HepG2 (cell line): ENCODE data around the gene DPYD. TPM values are rescaled to one million over a fixed set of nuclear protein-coding genes. Genes with fewer than 3 reads are reported as not detected.

ENCODE experiments used
- ATAC-seq: fragments of 200-7000 bp; cut with Tn5 transposase; 3 replicates; pipeline ENCODE4 v1.9.1; 2020; ENCODE audit warnings: mild to moderate bottlenecking, moderate library complexity
- BruUV-seq: library from RNA; stranded (reverse); fragments of 400-500 nt; replicated peaks from 2 replicates; lab custom pipeline; 2021; lab: Mats Ljungman, UMichigan
- CTCF ChIA-PET: fragments of 300-600 bp; formaldehyde crosslinking; extraction: SDS; loops from one replicate; lab custom pipeline; 2021; ENCODE audit warnings: low total read pairs, inconsistent platforms, low intra/inter-chr PET ratio; lab: Yijun Ruan, JAX
- POLR2A ChIA-PET: fragments of 350-600 bp; sonication (Branson Sonifier 250); formaldehyde crosslinking; loops from one replicate; lab custom pipeline; 2020; ENCODE audit warnings: antibody characterized with exemption, inconsistent platforms; lab: Yijun Ruan, JAX
- DNase-seq: peaks from one replicate; pipeline ENCODE4 v3.0.0-alpha.2; 2015; ENCODE audit warnings: low spot score
- FAIRE-seq: peaks from 3 replicates; lab custom pipeline; 2011; peaks lifted over from hg19 to GRCh38; lab: Jason Lieb, UNC
- H2AFZ ChIP-seq: one replicate; pipeline ENCODE4 v1.6.1; 2011; ENCODE audit warnings: low read length, inconsistent platforms
- H3K27ac ChIP-seq: fragments of 300-600 bp; 3 replicates; pipeline ENCODE4 v1.8.0; 2011; ENCODE audit warnings: mixed run types, mild to moderate bottlenecking, mixed read lengths, low read length, inconsistent platforms; ENCODE audit not compliant: insufficient read depth; ENCODE audit errors: extremely low read length
- H3K27me3 ChIP-seq, 2 experiments: fragments of 200-600 bp in 1 of 2; 2 replicates in 1 of 2; 3 replicates in 1 of 2; pipeline versions ENCODE4 v1.6.0 to v1.8.0; 2011; ENCODE audit warnings: low read length in 2 of 2, mild to moderate bottlenecking in 2 of 2, moderate library complexity in 2 of 2, inconsistent platforms in 1 of 2; ENCODE audit not compliant: insufficient read depth in 2 of 2, control insufficient read depth in 1 of 2
- H3K36me3 ChIP-seq, 2 experiments: fragments of 200-600 bp in 1 of 2; replicated peaks in 1 of 2; 2 replicates in 1 of 2; 3 replicates in 1 of 2; pipeline versions ENCODE4 v1.5.1 to v1.8.0; 2011; ENCODE audit warnings: low read length in 2 of 2, inconsistent platforms in 1 of 2; ENCODE audit not compliant: insufficient read depth in 2 of 2, control insufficient read depth in 1 of 2
- H3K4me1 ChIP-seq: 2 replicates; pipeline ENCODE4 v1.5.1; 2012; ENCODE audit warnings: low read length, inconsistent platforms; ENCODE audit not compliant: insufficient read depth
- H3K4me2 ChIP-seq: 2 replicates; pipeline ENCODE4 v1.6.0; 2011; ENCODE audit warnings: low read depth, low read length, inconsistent platforms
- H3K4me3 ChIP-seq, 3 experiments: fragments of 200-600 bp in 1 of 3; sonication (generic), shearing (Covaris generic) in 1 of 3; replicated peaks in 1 of 3; 2 replicates each; pipeline ENCODE4 v1.5.1; 2011 to 2016; ENCODE audit warnings: low read length in 3 of 3, inconsistent platforms in 2 of 3, low read depth in 2 of 3, mild to moderate bottlenecking in 2 of 3, control low read depth in 1 of 3, mixed read lengths in 1 of 3; ENCODE audit not compliant: insufficient read depth in 1 of 3
- H3K79me2 ChIP-seq: one replicate; pipeline ENCODE4 v1.6.1; 2011; ENCODE audit warnings: low read length, inconsistent platforms; ENCODE audit not compliant: insufficient read depth
- H3K9ac ChIP-seq: 2 replicates; pipeline ENCODE4 v1.6.0; 2011; ENCODE audit warnings: mild to moderate bottlenecking, low read depth, low read length, inconsistent platforms; ENCODE audit not compliant: insufficient read depth
- H3K9me3 ChIP-seq: 2 replicates; pipeline ENCODE4 v1.5.1; 2012; ENCODE audit warnings: mild to moderate bottlenecking, low read length
- H4K20me1 ChIP-seq: 2 replicates; pipeline ENCODE4 v1.6.0; 2011; ENCODE audit warnings: inconsistent platforms, mild to moderate bottlenecking, low read length, moderate library complexity; ENCODE audit not compliant: insufficient read depth
- CC2D1A ChIP-seq: sonication (generic); formaldehyde crosslinking; IDR thresholded peaks from 2 replicates; pipeline ENCODE4 v1.8.1; 2023; ENCODE audit warnings: mild to moderate bottlenecking, missing genetic modification reagents
- HNRNPL ChIP-seq: fragments of 200-400 bp; formaldehyde crosslinking; IDR thresholded peaks from 2 replicates; pipeline ENCODE4 v1.6.1; 2017; ENCODE audit warnings: mild to moderate bottlenecking, low read depth, low read length
- KLF9 ChIP-seq: IDR thresholded peaks from 2 replicates; pipeline ENCODE4 v1.6.1; 2016; ENCODE audit warnings: low read depth
- MAF1 ChIP-seq: sonication (generic); formaldehyde crosslinking; IDR thresholded peaks from 2 replicates; pipeline ENCODE4 v1.5.0; 2020; ENCODE audit warnings: missing genetic modification reagents, borderline replicate concordance
- MAZ ChIP-seq, 2 experiments: sonication (generic) in 1 of 2; formaldehyde crosslinking in 1 of 2; IDR thresholded peaks; 2 replicates each; pipeline versions ENCODE4 v1.5.0 to v1.6.1; 2012 to 2020; ENCODE audit warnings: low read depth in 2 of 2, mild to moderate bottlenecking in 2 of 2, borderline replicate concordance in 1 of 2, improper control_type of control experiment in 1 of 2, low read length in 1 of 2, missing genetic modification reagents in 1 of 2, moderate library complexity in 1 of 2
- NBN ChIP-seq: fragments of 450-650 bp; conservative IDR thresholded peaks from 2 replicates; pipeline ENCODE4 v1.6.1; 2017
- NFKB2 ChIP-seq: sonication (generic); formaldehyde crosslinking; IDR thresholded peaks from 2 replicates; pipeline ENCODE4 v1.4.0; 2020; ENCODE audit warnings: missing genetic modification reagents, borderline replicate concordance
- TBP ChIP-seq: sonication (generic); formaldehyde crosslinking; IDR thresholded peaks from 2 replicates; pipeline ENCODE4 v1.5.0; 2020; ENCODE audit warnings: missing genetic modification reagents
- ZNF569 ChIP-seq: sonication (generic); formaldehyde crosslinking; IDR thresholded peaks from 2 replicates; pipeline ENCODE4 v1.5.0; 2020; ENCODE audit warnings: mild to moderate bottlenecking, missing genetic modification reagents, moderate library complexity, borderline replicate concordance
- ZNF570 ChIP-seq: sonication (generic); formaldehyde crosslinking; IDR thresholded peaks from 2 replicates; pipeline ENCODE4 v1.4.0; 2020; ENCODE audit warnings: mild to moderate bottlenecking, missing genetic modification reagents, borderline replicate concordance
- ZNF782 ChIP-seq: sonication (generic); formaldehyde crosslinking; IDR thresholded peaks from 2 replicates; pipeline ENCODE4 v1.4.0; 2020; ENCODE audit warnings: missing genetic modification reagents, mild to moderate bottlenecking, borderline replicate concordance
- ZNF792 ChIP-seq: IDR thresholded peaks from 2 replicates; pipeline ENCODE4 v1.6.1; 2016
- WGBS: methylation state at CpG from one replicate; pipeline ENCODE4 v1.1.6; 2017; ENCODE audit warnings: low lambda C conversion rate; 5-methylcytosine and 5-hydroxymethylcytosine counted together
- in situ Hi-C: cut with HindIII; loops from 2 replicates; pipeline ENCODE4 v1.10.0; 2017; ENCODE audit warnings: low pct_unique_long_range_greater_than_20kb; ENCODE audit not compliant: extremely low pct_ligation_motif_present
- intact Hi-C: fragments of 100-400 bp; cut with micrococcal nuclease; formaldehyde crosslinking; loops from one replicate; pipeline ENCODE4 v1.10.0; 2022; ENCODE audit not compliant: unreplicated experiment
- polyA plus RNA-seq, 8 experiments: library from polyadenylated mRNA; depleted of rRNA in 3 of 8; stranded (reverse) in 7 of 8; unstranded in 1 of 8; fragments of >200 nt; fragmentation: Illumina TruSeq in 4 of 8; extraction: Trizol in 4 of 8; gene quantifications; 2 replicates each; pipeline versions ENCODE4 v1.2.1 to v1.2.3, GENCODE V29; 2011 to 2016; ENCODE audit warnings: low read depth in 4 of 8, missing spikeins in 1 of 8, mixed read lengths in 1 of 8; ENCODE audit not compliant: insufficient read depth in 1 of 8
- total RNA-seq, 5 experiments: library from RNA; depleted of rRNA; stranded (reverse); fragments of >200 nt; fragmentation: Illumina TruSeq; extraction: Trizol; gene quantifications; 2 replicates each; pipeline ENCODE4 v1.2.3, GENCODE V29; 2016; ENCODE audit warnings: low read depth in 1 of 5
- TF ChIP-seq, protein P1 (sequence below): sonication (generic); formaldehyde crosslinking; IDR thresholded peaks from 2 replicates; pipeline ENCODE4; 2020; ENCODE audit warnings: missing genetic modification reagents, mild to moderate bottlenecking, borderline replicate concordance
- TF ChIP-seq, protein P2 (sequence below): sonication (generic); formaldehyde crosslinking; IDR thresholded peaks from 2 replicates; pipeline ENCODE4 v1.5.0; 2020; ENCODE audit warnings: mild to moderate bottlenecking, low read depth, missing genetic modification reagents, borderline replicate concordance
- TF ChIP-seq, protein P3 (sequence below): sonication (generic); formaldehyde crosslinking; conservative IDR thresholded peaks from 2 replicates; pipeline ENCODE4 v1.4.0; 2020; ENCODE audit warnings: missing genetic modification reagents
- TF ChIP-seq, protein P4 (sequence below): IDR thresholded peaks from 2 replicates; pipeline ENCODE4 v1.6.1; 2018; ENCODE audit warnings: missing genetic modification reagents
- TF ChIP-seq, protein P5 (sequence below): sonication (generic); formaldehyde crosslinking; IDR thresholded peaks from 2 replicates; pipeline ENCODE4 v1.5.0; 2020; ENCODE audit warnings: missing genetic modification reagents

The DPYD gene
- total and polyA plus RNA-seq, 2 of the 13 experiments (the other 11 are each of a cell fraction or from before 2014, with no cell fraction given) = 1.3 to 3.4 TPM

DNA sequence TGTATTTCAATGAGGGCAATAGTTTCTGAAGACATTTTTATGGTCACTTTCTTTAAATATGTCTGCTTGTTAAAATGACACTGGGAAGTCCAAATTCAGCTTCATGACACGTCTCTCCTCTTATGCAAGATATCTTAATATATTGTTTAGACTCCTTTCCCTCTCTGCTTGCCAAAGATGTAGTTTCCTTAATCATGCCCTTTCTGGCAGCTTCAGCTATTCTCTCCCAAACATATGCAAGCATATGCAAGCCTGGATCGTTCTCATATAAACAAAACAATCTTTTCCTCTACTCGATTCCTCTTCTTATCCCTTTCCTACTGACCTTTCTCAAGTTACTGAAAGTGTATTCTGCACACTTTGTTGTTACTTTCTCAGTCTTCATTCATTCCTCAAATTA lies 827.1 kb downstream of the DPYD start:
- CTCF ChIA-PET = no interaction called here
- H3K27ac ChIP-seq = no peak overlapping the region
- in situ Hi-C loops = no loop called here
- no peak for ATAC-seq
- 37% methylated on average over 3 of the region's 3 CpGs for WGBS
- no peak for FAIRE-seq
- POLR2A ChIA-PET = no interaction called here
- H3K9me3 ChIP-seq = no peaks in the 10 kb centered on the region
- DNase-seq = no peak
- intact Hi-C loops = no loop called here
- H3K4me2 ChIP-seq = no peak overlapping the region
- H3K4me3 ChIP-seq = no peak overlapping the region
- no peak overlapping the region for H3K9ac ChIP-seq
- H3K79me2 ChIP-seq = no peaks in the 10 kb centered on the region
- H3K4me1 ChIP-seq = no peaks in the 10 kb centered on the region
- no peaks in the 10 kb centered on the region for H4K20me1 ChIP-seq
- BruUV-seq = no TSS peak
- no peak overlapping the region for H2AFZ ChIP-seq
- H3K27me3 ChIP-seq = no peaks in the 10 kb centered on the region
- no peaks in the 10 kb centered on the region for H3K36me3 ChIP-seq
- TF ChIP-seq HNRNPL (no peak), ZNF570 (CRISPR knock-in tag) (no peak), CC2D1A (CRISPR knock-in tag) (no peak), ZNF569 (no peak), MAF1 (CRISPR knock-in tag) (no peak), KLF9 (no peak), ZNF782 (CRISPR knock-in tag) (no peak), NBN (no peak), MAZ (IDR thresholded peaks at IDR 0.05; ENCODE audit: borderline replicate concordance, low read depth, low read length) (no peak), MAZ (CRISPR knock-in tag; IDR thresholded peaks at IDR 0.05; ENCODE audit: low read depth) (no peak), NFKB2 (CRISPR knock-in tag) (no peak), TBP (no peak), ZNF792 (CRISPR knock-in tag) (no peak)
- TF ChIP-seq, protein P1, sequence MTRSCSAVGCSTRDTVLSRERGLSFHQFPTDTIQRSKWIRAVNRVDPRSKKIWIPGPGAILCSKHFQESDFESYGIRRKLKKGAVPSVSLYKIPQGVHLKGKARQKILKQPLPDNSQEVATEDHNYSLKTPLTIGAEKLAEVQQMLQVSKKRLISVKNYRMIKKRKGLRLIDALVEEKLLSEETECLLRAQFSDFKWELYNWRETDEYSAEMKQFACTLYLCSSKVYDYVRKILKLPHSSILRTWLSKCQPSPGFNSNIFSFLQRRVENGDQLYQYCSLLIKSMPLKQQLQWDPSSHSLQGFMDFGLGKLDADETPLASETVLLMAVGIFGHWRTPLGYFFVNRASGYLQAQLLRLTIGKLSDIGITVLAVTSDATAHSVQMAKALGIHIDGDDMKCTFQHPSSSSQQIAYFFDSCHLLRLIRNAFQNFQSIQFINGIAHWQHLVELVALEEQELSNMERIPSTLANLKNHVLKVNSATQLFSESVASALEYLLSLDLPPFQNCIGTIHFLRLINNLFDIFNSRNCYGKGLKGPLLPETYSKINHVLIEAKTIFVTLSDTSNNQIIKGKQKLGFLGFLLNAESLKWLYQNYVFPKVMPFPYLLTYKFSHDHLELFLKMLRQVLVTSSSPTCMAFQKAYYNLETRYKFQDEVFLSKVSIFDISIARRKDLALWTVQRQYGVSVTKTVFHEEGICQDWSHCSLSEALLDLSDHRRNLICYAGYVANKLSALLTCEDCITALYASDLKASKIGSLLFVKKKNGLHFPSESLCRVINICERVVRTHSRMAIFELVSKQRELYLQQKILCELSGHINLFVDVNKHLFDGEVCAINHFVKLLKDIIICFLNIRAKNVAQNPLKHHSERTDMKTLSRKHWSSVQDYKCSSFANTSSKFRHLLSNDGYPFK (CRISPR knock-in tag) = no peak
- TF ChIP-seq, protein P2, sequence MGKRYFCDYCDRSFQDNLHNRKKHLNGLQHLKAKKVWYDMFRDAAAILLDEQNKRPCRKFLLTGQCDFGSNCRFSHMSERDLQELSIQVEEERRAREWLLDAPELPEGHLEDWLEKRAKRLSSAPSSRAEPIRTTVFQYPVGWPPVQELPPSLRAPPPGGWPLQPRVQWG (CRISPR knock-in tag) = no peak
- TF ChIP-seq, protein P3, sequence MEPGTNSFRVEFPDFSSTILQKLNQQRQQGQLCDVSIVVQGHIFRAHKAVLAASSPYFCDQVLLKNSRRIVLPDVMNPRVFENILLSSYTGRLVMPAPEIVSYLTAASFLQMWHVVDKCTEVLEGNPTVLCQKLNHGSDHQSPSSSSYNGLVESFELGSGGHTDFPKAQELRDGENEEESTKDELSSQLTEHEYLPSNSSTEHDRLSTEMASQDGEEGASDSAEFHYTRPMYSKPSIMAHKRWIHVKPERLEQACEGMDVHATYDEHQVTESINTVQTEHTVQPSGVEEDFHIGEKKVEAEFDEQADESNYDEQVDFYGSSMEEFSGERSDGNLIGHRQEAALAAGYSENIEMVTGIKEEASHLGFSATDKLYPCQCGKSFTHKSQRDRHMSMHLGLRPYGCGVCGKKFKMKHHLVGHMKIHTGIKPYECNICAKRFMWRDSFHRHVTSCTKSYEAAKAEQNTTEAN (CRISPR knock-in tag) = no peak
- TF ChIP-seq, protein P4, sequence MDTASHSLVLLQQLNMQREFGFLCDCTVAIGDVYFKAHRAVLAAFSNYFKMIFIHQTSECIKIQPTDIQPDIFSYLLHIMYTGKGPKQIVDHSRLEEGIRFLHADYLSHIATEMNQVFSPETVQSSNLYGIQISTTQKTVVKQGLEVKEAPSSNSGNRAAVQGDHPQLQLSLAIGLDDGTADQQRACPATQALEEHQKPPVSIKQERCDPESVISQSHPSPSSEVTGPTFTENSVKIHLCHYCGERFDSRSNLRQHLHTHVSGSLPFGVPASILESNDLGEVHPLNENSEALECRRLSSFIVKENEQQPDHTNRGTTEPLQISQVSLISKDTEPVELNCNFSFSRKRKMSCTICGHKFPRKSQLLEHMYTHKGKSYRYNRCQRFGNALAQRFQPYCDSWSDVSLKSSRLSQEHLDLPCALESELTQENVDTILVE (CRISPR knock-in tag) = no peak
- TF ChIP-seq, protein P5, sequence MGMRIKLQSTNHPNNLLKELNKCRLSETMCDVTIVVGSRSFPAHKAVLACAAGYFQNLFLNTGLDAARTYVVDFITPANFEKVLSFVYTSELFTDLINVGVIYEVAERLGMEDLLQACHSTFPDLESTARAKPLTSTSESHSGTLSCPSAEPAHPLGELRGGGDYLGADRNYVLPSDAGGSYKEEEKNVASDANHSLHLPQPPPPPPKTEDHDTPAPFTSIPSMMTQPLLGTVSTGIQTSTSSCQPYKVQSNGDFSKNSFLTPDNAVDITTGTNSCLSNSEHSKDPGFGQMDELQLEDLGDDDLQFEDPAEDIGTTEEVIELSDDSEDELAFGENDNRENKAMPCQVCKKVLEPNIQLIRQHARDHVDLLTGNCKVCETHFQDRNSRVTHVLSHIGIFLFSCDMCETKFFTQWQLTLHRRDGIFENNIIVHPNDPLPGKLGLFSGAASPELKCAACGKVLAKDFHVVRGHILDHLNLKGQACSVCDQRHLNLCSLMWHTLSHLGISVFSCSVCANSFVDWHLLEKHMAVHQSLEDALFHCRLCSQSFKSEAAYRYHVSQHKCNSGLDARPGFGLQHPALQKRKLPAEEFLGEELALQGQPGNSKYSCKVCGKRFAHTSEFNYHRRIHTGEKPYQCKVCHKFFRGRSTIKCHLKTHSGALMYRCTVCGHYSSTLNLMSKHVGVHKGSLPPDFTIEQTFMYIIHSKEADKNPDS = no peak
